ENCODE measurements around the gene RTF1.

RTF1 gene

DNA sequence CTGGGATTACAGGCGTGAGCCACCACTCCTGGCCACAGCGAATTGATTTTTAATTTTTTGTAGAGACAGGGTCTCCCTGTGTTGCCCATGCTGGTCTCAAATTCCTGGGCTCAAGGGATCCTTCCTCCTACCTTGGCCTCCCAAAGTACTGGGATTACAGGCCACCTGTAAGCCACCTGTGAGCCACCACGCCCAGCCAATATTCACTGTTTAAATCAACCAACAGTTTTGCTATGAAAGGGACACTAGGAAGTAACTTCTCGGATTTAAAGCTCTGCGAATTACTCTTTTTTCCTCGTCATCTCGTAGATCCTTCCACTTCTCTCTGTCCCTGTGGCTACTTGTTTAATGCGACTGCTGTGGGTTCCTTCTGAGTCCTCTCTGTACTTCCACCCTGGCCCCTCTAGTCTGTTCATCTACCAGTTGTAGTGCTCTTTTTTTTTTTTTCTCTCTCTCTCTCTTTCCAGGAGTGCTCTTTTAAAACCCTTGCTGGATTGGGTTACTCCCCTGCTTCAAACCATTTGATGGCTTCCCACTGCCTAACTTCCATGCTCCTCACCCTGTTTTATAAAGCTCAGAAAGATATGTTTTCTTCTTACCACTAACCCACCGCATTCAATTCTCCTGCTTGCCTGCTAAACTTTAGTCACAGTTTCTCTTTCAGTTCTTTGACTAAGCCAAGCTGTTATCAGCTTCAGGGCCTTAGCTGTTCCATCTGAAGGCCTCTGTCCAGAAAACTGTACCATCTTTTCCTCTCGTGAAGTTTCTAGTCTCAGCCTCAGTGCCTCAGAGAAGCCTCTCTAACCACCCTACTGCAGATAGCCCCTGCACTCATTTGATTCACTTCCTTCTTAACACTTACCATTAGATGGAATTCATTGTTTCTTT, 12.4 kb downstream of the RTF1 start (continued):
- TF ChIP-seq, protein P1, sequence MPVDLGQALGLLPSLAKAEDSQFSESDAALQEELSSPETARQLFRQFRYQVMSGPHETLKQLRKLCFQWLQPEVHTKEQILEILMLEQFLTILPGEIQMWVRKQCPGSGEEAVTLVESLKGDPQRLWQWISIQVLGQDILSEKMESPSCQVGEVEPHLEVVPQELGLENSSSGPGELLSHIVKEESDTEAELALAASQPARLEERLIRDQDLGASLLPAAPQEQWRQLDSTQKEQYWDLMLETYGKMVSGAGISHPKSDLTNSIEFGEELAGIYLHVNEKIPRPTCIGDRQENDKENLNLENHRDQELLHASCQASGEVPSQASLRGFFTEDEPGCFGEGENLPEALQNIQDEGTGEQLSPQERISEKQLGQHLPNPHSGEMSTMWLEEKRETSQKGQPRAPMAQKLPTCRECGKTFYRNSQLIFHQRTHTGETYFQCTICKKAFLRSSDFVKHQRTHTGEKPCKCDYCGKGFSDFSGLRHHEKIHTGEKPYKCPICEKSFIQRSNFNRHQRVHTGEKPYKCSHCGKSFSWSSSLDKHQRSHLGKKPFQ (tag by site-specific recombination; IDR thresholded peaks at IDR 0.05) = no peak
- TF ChIP-seq ZNF76 (tag by site-specific recombination; IDR thresholded peaks at IDR 0.05; ENCODE audit: borderline replicate concordance, low read depth) (no peak), PRDM2 (tag by site-specific recombination; IDR thresholded peaks at IDR 0.05; ENCODE audit: borderline replicate concordance) (no peak), ZNF654 (tag by site-specific recombination; IDR thresholded peaks at IDR 0.05; ENCODE audit: low read depth) (no peak), ZSCAN4 (tag by site-specific recombination; IDR thresholded peaks at IDR 0.05) (no peak)

DNA sequence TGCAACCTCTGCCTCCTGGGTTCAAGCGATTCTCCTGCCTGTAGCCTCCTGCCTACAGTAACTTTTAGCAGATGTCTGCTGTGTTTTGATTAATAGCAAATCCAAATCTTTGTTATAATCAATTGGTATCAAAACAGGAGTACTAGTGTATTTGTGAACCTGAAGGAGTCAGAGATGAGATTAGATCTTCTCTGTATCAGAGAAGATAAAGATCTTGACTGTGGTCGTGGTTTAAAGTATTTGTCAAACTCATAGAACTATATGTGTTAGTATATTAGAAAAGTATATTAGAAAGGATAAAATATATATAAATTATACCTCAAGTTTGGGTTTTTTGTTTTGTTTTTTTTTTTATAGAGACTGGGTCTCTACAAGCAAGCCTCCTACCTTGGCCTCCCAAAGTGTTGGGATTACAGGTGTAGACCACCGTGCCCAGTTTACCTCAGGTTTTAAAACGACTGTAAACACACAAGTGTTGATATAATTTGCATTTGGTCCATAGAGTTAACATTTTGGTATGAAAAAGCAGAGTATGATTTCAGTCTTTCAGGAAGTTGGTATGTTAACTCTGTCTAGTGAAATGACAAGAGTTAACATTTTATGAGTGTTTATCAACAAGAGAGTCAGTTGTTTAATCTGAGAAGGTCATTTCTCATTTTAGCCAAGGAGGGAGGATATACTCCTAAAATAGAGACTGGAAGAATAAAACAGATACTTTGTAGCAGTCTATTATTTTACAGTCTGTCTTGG, 18.3 kb downstream of the RTF1 start:
- H3K36me3 ChIP-seq (ENCODE audit: control insufficient read depth in 2 of 2, insufficient read depth in 1 of 2, low read length in 2 of 2) = peaks cover 8 to 17% of the 10 kb centered on the region in 2 experiments; a peak in 2 of 3 replicates
- no peak overlapping the region for H3K4me3 ChIP-seq (ENCODE audit: low read depth, low read length)
- POLR2A ChIA-PET = no interaction called here
- no peaks in the 10 kb centered on the region for H3K9me3 ChIP-seq (ENCODE audit: control insufficient read depth, insufficient read depth, low read depth, low read length)
- TF ChIP-seq ZNF501 (tag by site-specific recombination; IDR thresholded peaks at IDR 0.05) (no peak), ZFHX2 (tag by site-specific recombination; conservative IDR thresholded peaks at IDR 0.05) (no peak), ZNF433 (tag by site-specific recombination; IDR thresholded peaks at IDR 0.05; ENCODE audit: low read depth) (no peak), ZNF223 (tag by site-specific recombination; IDR thresholded peaks at IDR 0.05) (no peak), ZNF354C (tag by site-specific recombination; IDR thresholded peaks at IDR 0.05; ENCODE audit: borderline replicate concordance, low read depth) (no peak), ZNF248 (tag by site-specific recombination; IDR thresholded peaks at IDR 0.05) (no peak), OSR2 (tag by site-specific recombination; IDR thresholded peaks at IDR 0.05) (no peak), ZNF214 (tag by site-specific recombination; IDR thresholded peaks at IDR 0.05; ENCODE audit: borderline replicate concordance) (no peak), ZIC2 (tag by site-specific recombination; IDR thresholded peaks at IDR 0.05) (no peak), ZNF140 (tag by site-specific recombination; IDR thresholded peaks at IDR 0.05) (no peak), ZNF266 (tag by site-specific recombination; IDR thresholded peaks at IDR 0.05; ENCODE audit: low read depth) (no peak)
- TF ChIP-seq, protein P2, sequence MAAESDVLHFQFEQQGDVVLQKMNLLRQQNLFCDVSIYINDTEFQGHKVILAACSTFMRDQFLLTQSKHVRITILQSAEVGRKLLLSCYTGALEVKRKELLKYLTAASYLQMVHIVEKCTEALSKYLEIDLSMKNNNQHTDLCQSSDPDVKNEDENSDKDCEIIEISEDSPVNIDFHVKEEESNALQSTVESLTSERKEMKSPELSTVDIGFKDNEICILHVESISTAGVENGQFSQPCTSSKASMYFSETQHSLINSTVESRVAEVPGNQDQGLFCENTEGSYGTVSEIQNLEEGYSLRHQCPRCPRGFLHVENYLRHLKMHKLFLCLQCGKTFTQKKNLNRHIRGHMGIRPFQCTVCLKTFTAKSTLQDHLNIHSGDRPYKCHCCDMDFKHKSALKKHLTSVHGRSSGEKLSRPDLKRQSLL (tag by site-specific recombination; IDR thresholded peaks at IDR 0.05) = no peak
- TF ChIP-seq, protein P3, sequence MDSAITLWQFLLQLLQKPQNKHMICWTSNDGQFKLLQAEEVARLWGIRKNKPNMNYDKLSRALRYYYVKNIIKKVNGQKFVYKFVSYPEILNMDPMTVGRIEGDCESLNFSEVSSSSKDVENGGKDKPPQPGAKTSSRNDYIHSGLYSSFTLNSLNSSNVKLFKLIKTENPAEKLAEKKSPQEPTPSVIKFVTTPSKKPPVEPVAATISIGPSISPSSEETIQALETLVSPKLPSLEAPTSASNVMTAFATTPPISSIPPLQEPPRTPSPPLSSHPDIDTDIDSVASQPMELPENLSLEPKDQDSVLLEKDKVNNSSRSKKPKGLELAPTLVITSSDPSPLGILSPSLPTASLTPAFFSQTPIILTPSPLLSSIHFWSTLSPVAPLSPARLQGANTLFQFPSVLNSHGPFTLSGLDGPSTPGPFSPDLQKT (IDR thresholded peaks at IDR 0.05; ENCODE audit: borderline replicate concordance, low read depth, low read length) = no peak
- TF ChIP-seq, protein P4, sequence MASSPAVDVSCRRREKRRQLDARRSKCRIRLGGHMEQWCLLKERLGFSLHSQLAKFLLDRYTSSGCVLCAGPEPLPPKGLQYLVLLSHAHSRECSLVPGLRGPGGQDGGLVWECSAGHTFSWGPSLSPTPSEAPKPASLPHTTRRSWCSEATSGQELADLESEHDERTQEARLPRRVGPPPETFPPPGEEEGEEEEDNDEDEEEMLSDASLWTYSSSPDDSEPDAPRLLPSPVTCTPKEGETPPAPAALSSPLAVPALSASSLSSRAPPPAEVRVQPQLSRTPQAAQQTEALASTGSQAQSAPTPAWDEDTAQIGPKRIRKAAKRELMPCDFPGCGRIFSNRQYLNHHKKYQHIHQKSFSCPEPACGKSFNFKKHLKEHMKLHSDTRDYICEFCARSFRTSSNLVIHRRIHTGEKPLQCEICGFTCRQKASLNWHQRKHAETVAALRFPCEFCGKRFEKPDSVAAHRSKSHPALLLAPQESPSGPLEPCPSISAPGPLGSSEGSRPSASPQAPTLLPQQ (tag by site-specific recombination; IDR thresholded peaks at IDR 0.05) = no peak
- CTCF ChIA-PET = no interaction called here
- H3K27ac ChIP-seq (ENCODE audit: extremely low read depth, low read depth, low read length) = no peak overlapping the region
- H3K4me1 ChIP-seq (ENCODE audit: control insufficient read depth, insufficient read depth, low read length) = no peaks in the 10 kb centered on the region

All from HEK293 (cell line).